ENCODE measurements around the gene PSMC3IP. TPM values are rescaled to one million over a fixed set of nuclear protein-coding genes. Genes with fewer than 3 reads are reported as not detected.
"Not testable (repeated sequence)": the region's sequence is repeated elsewhere in the genome, so short reads cannot be mapped to it uniquely, and the experiment has no call there.

PSMC3IP gene
- total and polyA plus RNA-seq, 2 donors from 2014 or later, result 3.6 to 5.8 TPM

DNA sequence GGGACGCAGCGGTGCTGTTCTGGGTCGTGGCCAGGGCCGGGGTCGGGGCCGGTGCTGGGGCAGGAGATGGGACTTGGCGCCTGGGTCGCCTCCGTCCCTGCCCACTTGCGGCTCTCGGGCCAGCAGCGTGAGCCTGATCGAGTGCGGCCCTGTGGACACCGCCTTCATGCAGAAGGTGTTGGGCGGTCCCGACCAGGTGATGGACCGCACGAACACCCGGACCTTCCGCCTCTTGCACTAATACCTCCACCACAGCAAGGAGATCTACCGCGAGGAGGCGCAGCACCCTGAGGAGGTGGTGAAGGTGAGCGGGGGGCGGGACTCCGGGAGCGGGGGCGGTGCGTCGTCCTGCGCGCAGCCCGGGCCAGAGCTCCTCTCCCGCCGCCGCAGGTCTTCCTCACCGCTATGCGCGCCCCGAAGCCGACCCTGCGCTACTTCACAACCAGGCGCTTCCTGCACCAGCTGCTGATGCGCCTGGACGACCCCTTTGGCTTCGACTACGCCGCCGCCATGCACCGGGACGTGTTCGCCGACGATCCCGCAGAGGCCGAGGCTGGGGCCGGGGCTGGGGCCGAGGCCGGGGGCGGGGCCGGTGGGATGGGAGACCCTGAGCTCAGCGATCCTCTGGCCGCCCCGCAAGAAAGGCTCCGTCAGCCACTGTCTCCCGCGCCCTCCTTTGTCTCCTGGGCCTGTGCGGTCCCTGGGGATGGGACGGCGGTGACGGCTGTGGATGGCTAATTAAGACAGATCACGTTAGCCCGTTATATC lies 29.3 kb downstream of the PSMC3IP start:
- intact Hi-C loops (cut with DNase I), result no loop called here
- FAIRE-seq (no peak), DNase-seq (peak; percentile 87 to 92 (median 91))
- no peaks in the 10 kb centered on the region for H3K36me3 ChIP-seq (ENCODE audit: control insufficient read depth in 2 of 3, insufficient read depth in 3 of 3, low read length in 3 of 3)
- H3K9ac ChIP-seq (ENCODE audit: low read length in 3 of 3), result peak overlapping the region in 1 of 3 donors; percentile 26
- H3K9me3 ChIP-seq (ENCODE audit: control insufficient read depth in 2 of 3, insufficient read depth in 1 of 3, low read length in 3 of 3), result no peaks in the 10 kb centered on the region
- H3K27ac ChIP-seq (ENCODE audit: low read depth in 2 of 2, low read length in 2 of 2), result no peak overlapping the region
- peak overlapping the region in 2 of 3 donors; percentile 16 to 29 for H3K4me3 ChIP-seq (ENCODE audit: low read length in 3 of 3)
- TF ChIP-seq, protein P1, sequence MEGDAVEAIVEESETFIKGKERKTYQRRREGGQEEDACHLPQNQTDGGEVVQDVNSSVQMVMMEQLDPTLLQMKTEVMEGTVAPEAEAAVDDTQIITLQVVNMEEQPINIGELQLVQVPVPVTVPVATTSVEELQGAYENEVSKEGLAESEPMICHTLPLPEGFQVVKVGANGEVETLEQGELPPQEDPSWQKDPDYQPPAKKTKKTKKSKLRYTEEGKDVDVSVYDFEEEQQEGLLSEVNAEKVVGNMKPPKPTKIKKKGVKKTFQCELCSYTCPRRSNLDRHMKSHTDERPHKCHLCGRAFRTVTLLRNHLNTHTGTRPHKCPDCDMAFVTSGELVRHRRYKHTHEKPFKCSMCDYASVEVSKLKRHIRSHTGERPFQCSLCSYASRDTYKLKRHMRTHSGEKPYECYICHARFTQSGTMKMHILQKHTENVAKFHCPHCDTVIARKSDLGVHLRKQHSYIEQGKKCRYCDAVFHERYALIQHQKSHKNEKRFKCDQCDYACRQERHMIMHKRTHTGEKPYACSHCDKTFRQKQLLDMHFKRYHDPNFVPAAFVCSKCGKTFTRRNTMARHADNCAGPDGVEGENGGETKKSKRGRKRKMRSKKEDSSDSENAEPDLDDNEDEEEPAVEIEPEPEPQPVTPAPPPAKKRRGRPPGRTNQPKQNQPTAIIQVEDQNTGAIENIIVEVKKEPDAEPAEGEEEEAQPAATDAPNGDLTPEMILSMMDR (IDR thresholded peaks at IDR 0.05; ENCODE audit: borderline replicate concordance, extremely low read depth, insufficient read depth), result peak; percentile 64
- H3K4me1 ChIP-seq (ENCODE audit: control insufficient read depth in 2 of 3, insufficient read depth in 2 of 3, low read depth in 1 of 3, low read length in 3 of 3), result peaks cover 0 to 3% (median 0%) of the 10 kb centered on the region in 3 donors
- no peaks in the 10 kb centered on the region for H3K27me3 ChIP-seq (ENCODE audit: control insufficient read depth, insufficient read depth, low read length)

DNA sequence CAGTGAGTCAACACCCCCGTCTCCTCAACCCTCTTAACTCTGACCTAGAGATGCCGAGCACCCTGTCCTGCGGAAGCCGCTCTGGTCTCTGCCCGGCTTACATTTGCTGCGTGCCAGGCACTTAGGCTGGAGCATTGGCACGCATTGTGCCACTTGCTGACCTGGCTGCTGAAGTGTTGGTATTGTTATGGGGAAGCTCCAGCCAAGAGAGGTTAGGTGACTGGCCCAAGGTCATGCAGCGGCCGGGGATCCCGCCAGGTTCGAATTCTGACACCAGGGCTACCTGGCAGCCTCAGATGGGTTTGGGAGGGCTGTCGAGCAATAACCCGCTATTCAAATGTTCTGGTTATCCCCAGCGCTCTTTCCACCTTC lies 29.8 kb downstream of the PSMC3IP start:
- no peak for FAIRE-seq
- no peak overlapping the region for H3K27ac ChIP-seq (ENCODE audit: low read depth in 2 of 2, low read length in 2 of 2)
- TF ChIP-seq, protein P1 (IDR thresholded peaks at IDR 0.05; ENCODE audit: borderline replicate concordance, extremely low read depth, insufficient read depth), result no peak

DNA sequence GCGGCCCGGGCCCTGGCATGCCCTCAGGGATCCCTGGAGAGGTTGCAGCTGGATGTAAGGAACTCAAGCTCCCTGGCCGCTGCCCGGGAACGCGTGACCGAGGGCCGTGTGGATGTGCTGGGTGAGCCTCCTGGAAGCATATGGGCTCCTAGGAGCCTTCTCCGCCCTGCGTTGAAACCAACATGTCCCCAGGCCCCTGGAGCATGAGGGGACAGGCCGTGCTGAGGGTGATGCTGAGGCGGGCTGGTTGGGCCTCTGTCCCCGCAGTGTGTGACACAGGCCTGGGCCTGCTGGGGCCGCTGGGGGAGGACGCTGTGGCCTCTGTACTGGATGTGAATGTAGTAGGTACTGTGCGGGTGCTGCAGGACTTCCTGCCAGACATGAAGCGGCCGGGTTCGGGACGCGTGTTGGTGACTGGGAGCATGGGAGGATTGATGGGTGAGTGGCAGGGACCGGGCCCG lies 30.5 kb downstream of the PSMC3IP start:
- Histone ChIP-seq H3K4me1 (ENCODE audit: control insufficient read depth in 2 of 3, insufficient read depth in 2 of 3, low read depth in 1 of 3, low read length in 3 of 3) (peaks cover 0 to 3% (median 0%) of the 10 kb centered on the region in 3 donors), H3K27me3 (ENCODE audit: control insufficient read depth, insufficient read depth, low read length) (no peaks in the 10 kb centered on the region), H3K27ac (ENCODE audit: low read depth in 2 of 2, low read length in 2 of 2) (no peak overlapping the region), H3K9ac (ENCODE audit: low read length in 3 of 3) (no peak overlapping the region), H3K36me3 (ENCODE audit: control insufficient read depth in 2 of 3, insufficient read depth in 3 of 3, low read length in 3 of 3) (peaks cover 0 to 3% (median 0%) of the 10 kb centered on the region in 3 donors), H3K4me3 (ENCODE audit: low read length in 3 of 3) (no peak overlapping the region), H3K9me3 (ENCODE audit: control insufficient read depth in 2 of 3, insufficient read depth in 1 of 3, low read length in 3 of 3) (no peaks in the 10 kb centered on the region)
- intact Hi-C loops (cut with DNase I), result no loop called here
- DNase-seq (peak in 1 of 5 donors; percentile 77), FAIRE-seq (no peak)
- TF ChIP-seq, protein P1 (IDR thresholded peaks at IDR 0.05; ENCODE audit: borderline replicate concordance, extremely low read depth, insufficient read depth), result no peak

More for the DNA sequence above, 29.8 kb downstream of the PSMC3IP start:
- no peak overlapping the region for H3K4me3 ChIP-seq (ENCODE audit: low read length in 3 of 3)
- no peaks in the 10 kb centered on the region for H3K27me3 ChIP-seq (ENCODE audit: control insufficient read depth, insufficient read depth, low read length)
- no peaks in the 10 kb centered on the region for H3K9me3 ChIP-seq (ENCODE audit: control insufficient read depth in 2 of 3, insufficient read depth in 1 of 3, low read length in 3 of 3)
- peaks cover 0 to 1% (median 0%) of the 10 kb centered on the region in 3 donors for H3K36me3 ChIP-seq (ENCODE audit: control insufficient read depth in 2 of 3, insufficient read depth in 3 of 3, low read length in 3 of 3)
- DNase-seq, result no peak
- no peak overlapping the region for H3K9ac ChIP-seq (ENCODE audit: low read length in 3 of 3)
- intact Hi-C loops (cut with DNase I), result no loop called here
- peaks cover 0 to 3% (median 0%) of the 10 kb centered on the region in 3 donors for H3K4me1 ChIP-seq (ENCODE audit: control insufficient read depth in 2 of 3, insufficient read depth in 2 of 3, low read depth in 1 of 3, low read length in 3 of 3)

DNA sequence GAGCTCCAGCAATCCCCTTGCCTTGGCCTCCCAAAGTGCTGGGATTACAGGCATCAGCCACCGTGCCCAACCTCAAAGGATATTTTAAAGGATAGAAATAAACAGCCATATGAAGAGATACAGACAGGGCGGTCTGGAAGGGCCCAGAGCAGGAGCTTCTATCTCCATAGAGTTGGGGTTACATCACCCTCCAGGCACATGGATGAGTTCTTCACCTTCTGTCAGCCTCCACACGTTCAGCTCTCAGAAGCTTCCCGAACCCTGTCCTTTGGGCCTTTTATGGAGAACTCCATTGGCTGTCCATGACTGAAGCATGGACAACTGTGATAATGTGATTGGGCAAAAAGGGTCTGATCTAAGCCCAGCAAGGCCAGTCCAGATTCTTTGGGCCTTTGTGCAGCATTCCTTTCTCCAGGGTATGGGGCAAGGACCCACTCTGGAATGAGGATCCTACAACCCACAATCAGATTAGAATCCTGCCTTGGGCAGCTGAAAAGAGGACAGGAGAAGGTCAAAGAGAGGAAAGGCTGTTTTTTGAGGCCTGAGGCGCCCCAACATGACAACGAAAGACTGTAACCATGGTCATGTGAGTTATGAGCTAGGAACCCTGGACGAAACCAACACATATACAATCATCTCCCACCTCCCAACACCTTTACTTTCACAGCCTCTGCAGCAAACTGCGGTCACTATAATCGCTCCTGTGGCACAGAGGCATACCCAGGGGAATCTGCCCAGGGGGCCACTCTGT lies 31.6 kb downstream of the PSMC3IP start:
- H3K27me3 ChIP-seq (ENCODE audit: control insufficient read depth, insufficient read depth, low read length); H3K4me1 ChIP-seq (ENCODE audit: control insufficient read depth in 2 of 3, insufficient read depth in 2 of 3, low read depth in 1 of 3, low read length in 3 of 3); intact Hi-C loops (cut with DNase I); H3K9me3 ChIP-seq (ENCODE audit: control insufficient read depth in 2 of 3, insufficient read depth in 1 of 3, low read length in 3 of 3); H3K4me3 ChIP-seq (ENCODE audit: low read length in 3 of 3); FAIRE-seq; H3K9ac ChIP-seq (ENCODE audit: low read length in 3 of 3); H3K27ac ChIP-seq (ENCODE audit: low read depth in 2 of 2, low read length in 2 of 2); H3K36me3 ChIP-seq (ENCODE audit: control insufficient read depth in 2 of 3, insufficient read depth in 3 of 3, low read length in 3 of 3): not testable (repeated sequence)
- peak in 1 of 5 donors; percentile 2 for DNase-seq

All from kidney (tissue), 14 donors.